ENCODE measurements around the gene PGK1. TPM values are rescaled to one million over a fixed set of nuclear protein-coding genes. Genes with fewer than 3 reads are reported as not detected.
A peak's percentile ranks its signal among the peaks of the same experiment; 100 is the strongest.

The PGK1 gene
- total RNA-seq, 1 donor from 2014 or later: 606 TPM

DNA sequence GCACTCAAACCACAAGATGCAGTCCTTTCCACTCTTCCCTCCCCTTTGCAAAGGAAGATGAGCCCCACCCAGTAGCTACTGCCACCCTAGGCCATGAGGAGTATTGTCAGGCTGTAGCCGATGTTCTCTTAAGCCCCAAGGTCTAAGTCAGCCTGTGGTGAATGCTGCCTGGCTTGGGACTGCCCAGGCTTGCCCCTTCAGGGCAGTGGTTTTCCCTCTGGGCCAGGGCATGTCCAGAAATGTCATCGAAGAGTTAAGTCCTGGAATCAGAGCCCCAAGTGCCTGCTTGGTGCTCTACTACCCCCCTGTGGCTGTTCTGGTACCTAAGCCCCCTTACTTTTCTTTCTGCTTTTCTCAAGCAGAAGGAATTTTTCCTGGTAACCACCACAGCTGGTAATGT is 11.8 kb upstream of the PGK1 start:
- Histone ChIP-seq H3K36me3 (ENCODE audit: insufficient read depth, low read length) (no peaks in the 10 kb centered on the region), H2AFZ (ENCODE audit: low read depth, low read length) (peak overlapping the region; percentile 52), H3K27me3 (ENCODE audit: insufficient read depth, low read length) (no peaks in the 10 kb centered on the region), H3K27ac (ENCODE audit: low read depth, low read length) (no peak overlapping the region), H4K20me1 (ENCODE audit: insufficient read depth, low read length) (no peaks in the 10 kb centered on the region), H3K4me2 (ENCODE audit: low read length) (peak overlapping the region; percentile 11), H3K4me1 (ENCODE audit: insufficient read depth, low read length) (no peaks in the 10 kb centered on the region), H3K9ac (ENCODE audit: low read length) (no peak overlapping the region), H3K4me3 (ENCODE audit: insufficient read depth, low read depth, low read length) (no peak overlapping the region), H3K9me3 (ENCODE audit: insufficient read depth, low read depth, low read length) (no peaks in the 10 kb centered on the region), H3K79me2 (ENCODE audit: insufficient read depth, low read length) (no peaks in the 10 kb centered on the region)
- Mint-ChIP-seq H3K4me1 (ENCODE audit: low read depth, unreplicated experiment) (no peaks in the 10 kb centered on the region), H3K36me3 (ENCODE audit: low read depth, unreplicated experiment) (no peaks in the 10 kb centered on the region), H3K4me3 (ENCODE audit: unreplicated experiment) (no peak overlapping the region), H3K27ac (ENCODE audit: unreplicated experiment) (no peak overlapping the region), H3K9me3 (ENCODE audit: unreplicated experiment) (no peaks in the 10 kb centered on the region), H3K27me3 (ENCODE audit: low read depth, unreplicated experiment) (no peaks in the 10 kb centered on the region)
- DNase-seq (ENCODE audit: low read depth) (peak; percentile 36), FAIRE-seq (no peak)
- TF ChIP-seq EZH2 (IDR thresholded peaks at IDR 0.05; ENCODE audit: insufficient read depth, low read length): no peak
- TF ChIP-seq, protein P1, sequence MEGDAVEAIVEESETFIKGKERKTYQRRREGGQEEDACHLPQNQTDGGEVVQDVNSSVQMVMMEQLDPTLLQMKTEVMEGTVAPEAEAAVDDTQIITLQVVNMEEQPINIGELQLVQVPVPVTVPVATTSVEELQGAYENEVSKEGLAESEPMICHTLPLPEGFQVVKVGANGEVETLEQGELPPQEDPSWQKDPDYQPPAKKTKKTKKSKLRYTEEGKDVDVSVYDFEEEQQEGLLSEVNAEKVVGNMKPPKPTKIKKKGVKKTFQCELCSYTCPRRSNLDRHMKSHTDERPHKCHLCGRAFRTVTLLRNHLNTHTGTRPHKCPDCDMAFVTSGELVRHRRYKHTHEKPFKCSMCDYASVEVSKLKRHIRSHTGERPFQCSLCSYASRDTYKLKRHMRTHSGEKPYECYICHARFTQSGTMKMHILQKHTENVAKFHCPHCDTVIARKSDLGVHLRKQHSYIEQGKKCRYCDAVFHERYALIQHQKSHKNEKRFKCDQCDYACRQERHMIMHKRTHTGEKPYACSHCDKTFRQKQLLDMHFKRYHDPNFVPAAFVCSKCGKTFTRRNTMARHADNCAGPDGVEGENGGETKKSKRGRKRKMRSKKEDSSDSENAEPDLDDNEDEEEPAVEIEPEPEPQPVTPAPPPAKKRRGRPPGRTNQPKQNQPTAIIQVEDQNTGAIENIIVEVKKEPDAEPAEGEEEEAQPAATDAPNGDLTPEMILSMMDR (IDR thresholded peaks at IDR 0.05; ENCODE audit: insufficient read depth, low read depth, low read length): peak; percentile 44

- Mint-ChIP-seq H3K4me1 (ENCODE audit: low read depth, unreplicated experiment) (no peaks in the 10 kb centered on the region), H3K27ac (ENCODE audit: unreplicated experiment) (no peak overlapping the region), H3K4me3 (ENCODE audit: unreplicated experiment) (no peak overlapping the region), H3K9me3 (ENCODE audit: unreplicated experiment) (no peaks in the 10 kb centered on the region), H3K36me3 (ENCODE audit: low read depth, unreplicated experiment) (no peaks in the 10 kb centered on the region), H3K27me3 (ENCODE audit: low read depth, unreplicated experiment) (no peaks in the 10 kb centered on the region)
- Histone ChIP-seq H3K27me3 (ENCODE audit: insufficient read depth, low read length) (no peaks in the 10 kb centered on the region), H3K4me2 (ENCODE audit: low read length) (no peak overlapping the region), H3K4me1 (ENCODE audit: insufficient read depth, low read length) (no peaks in the 10 kb centered on the region), H3K9me3 (ENCODE audit: insufficient read depth, low read depth, low read length) (no peaks in the 10 kb centered on the region), H3K79me2 (ENCODE audit: insufficient read depth, low read length) (no peaks in the 10 kb centered on the region), H3K36me3 (ENCODE audit: insufficient read depth, low read length) (no peaks in the 10 kb centered on the region), H2AFZ (ENCODE audit: low read depth, low read length) (no peak overlapping the region), H3K27ac (ENCODE audit: low read depth, low read length) (no peak overlapping the region), H3K4me3 (ENCODE audit: insufficient read depth, low read depth, low read length) (no peak overlapping the region), H3K9ac (ENCODE audit: low read length) (no peak overlapping the region), H4K20me1 (ENCODE audit: insufficient read depth, low read length) (no peaks in the 10 kb centered on the region)
- FAIRE-seq (peak; percentile 58), DNase-seq (ENCODE audit: low read depth) (no peak)
- no peak for TF ChIP-seq EZH2 (IDR thresholded peaks at IDR 0.05; ENCODE audit: insufficient read depth, low read length)
- TF ChIP-seq, protein P1 (IDR thresholded peaks at IDR 0.05; ENCODE audit: insufficient read depth, low read depth, low read length): no peak
These were observed 5.9 kb upstream of the PGK1 start for GRCh38 chrX:78098108-78098507.

DNA sequence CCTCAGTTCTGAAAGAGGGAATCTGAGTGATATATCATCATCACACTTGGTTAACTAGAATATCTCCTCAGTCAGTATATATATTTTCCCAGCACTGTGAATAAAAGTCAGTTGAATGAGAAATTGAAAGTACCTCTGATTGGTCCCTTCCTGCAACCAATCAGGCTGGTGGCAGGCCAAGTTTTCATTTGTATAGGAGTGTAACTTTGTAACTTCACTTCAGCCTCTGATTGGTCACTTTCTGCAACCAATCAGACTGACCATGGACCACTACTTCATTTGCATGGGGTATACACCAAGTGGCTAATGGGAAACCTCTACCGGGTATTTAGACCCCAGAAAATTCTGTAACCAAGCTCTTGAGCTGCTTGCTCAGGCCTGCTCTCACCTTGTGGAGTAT is 2.0 kb upstream of the PGK1 start:
- Mint-ChIP-seq H3K27ac (ENCODE audit: unreplicated experiment) (no peak overlapping the region), H3K27me3 (ENCODE audit: low read depth, unreplicated experiment) (no peaks in the 10 kb centered on the region), H3K36me3 (ENCODE audit: low read depth, unreplicated experiment) (peaks cover 4% of the 10 kb centered on the region), H3K4me1 (ENCODE audit: low read depth, unreplicated experiment) (no peaks in the 10 kb centered on the region), H3K4me3 (ENCODE audit: unreplicated experiment) (no peak overlapping the region), H3K9me3 (ENCODE audit: unreplicated experiment) (no peaks in the 10 kb centered on the region)
- Histone ChIP-seq H3K4me2 (ENCODE audit: low read length) (no peak overlapping the region), H3K79me2 (ENCODE audit: insufficient read depth, low read length) (peaks cover 31% of the 10 kb centered on the region), H2AFZ (ENCODE audit: low read depth, low read length) (no peak overlapping the region), H3K36me3 (ENCODE audit: insufficient read depth, low read length) (no peaks in the 10 kb centered on the region), H3K9ac (ENCODE audit: low read length) (no peak overlapping the region), H3K27ac (ENCODE audit: low read depth, low read length) (no peak overlapping the region), H3K4me3 (ENCODE audit: insufficient read depth, low read depth, low read length) (no peak overlapping the region), H3K9me3 (ENCODE audit: insufficient read depth, low read depth, low read length) (no peaks in the 10 kb centered on the region), H4K20me1 (ENCODE audit: insufficient read depth, low read length) (peaks cover 21% of the 10 kb centered on the region), H3K27me3 (ENCODE audit: insufficient read depth, low read length) (no peaks in the 10 kb centered on the region), H3K4me1 (ENCODE audit: insufficient read depth, low read length) (peaks cover 12% of the 10 kb centered on the region)
- FAIRE-seq (no peak), DNase-seq (ENCODE audit: low read depth) (no peak)
- TF ChIP-seq, protein P1 (IDR thresholded peaks at IDR 0.05; ENCODE audit: insufficient read depth, low read depth, low read length): no peak
- no peak for TF ChIP-seq EZH2 (IDR thresholded peaks at IDR 0.05; ENCODE audit: insufficient read depth, low read length)
